ENCODE measurements around the gene PSMD8.
"Not testable (repeated sequence)": the region's sequence is repeated elsewhere in the genome, so short reads cannot be mapped to it uniquely, and the experiment has no call there.

Gene PSMD8
- 107 to 214 (median 114) reads per million in 4 experiments for total RNA-seq

GRCh38 chr19:38374332-38375097 lies at the start of gene PSMD8:
Gene PSMD8 (plus strand): TSS chr19:38374571. CDS start chr19:38374602, 31 bp downstream.
- DNase-seq: peak; percentile 96

- DNase-seq: no peak
Observed at GRCh38 chr19:38326591-38326990, 47.8 kb upstream of the PSMD8 start.

GRCh38 chr19:38329651-38330050 lies 44.7 kb upstream of the PSMD8 start:
- no peak for DNase-seq

DNA sequence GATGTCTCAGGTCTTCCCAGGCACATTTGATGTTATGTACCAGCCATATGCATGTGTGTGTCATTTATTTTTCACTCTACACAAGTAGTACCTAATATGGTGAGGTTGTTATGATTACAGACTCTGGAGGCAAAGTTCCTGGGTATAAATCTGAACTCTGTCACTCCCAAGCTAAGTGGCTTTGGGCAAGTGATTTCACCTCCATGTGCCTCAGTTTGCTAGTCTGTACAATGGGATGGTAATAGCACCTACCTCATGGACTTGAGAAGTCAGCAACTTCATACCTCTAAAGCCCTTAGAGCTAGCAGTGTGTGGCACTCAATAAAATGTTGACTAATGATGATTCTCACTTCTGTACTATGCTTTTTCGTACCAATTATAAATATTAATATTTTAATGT lies 42.6 kb upstream of the PSMD8 start:
- no peak for DNase-seq

GRCh38 chr19:38333245-38333644 lies 41.1 kb upstream of the PSMD8 start:
- no peak for DNase-seq

DNA sequence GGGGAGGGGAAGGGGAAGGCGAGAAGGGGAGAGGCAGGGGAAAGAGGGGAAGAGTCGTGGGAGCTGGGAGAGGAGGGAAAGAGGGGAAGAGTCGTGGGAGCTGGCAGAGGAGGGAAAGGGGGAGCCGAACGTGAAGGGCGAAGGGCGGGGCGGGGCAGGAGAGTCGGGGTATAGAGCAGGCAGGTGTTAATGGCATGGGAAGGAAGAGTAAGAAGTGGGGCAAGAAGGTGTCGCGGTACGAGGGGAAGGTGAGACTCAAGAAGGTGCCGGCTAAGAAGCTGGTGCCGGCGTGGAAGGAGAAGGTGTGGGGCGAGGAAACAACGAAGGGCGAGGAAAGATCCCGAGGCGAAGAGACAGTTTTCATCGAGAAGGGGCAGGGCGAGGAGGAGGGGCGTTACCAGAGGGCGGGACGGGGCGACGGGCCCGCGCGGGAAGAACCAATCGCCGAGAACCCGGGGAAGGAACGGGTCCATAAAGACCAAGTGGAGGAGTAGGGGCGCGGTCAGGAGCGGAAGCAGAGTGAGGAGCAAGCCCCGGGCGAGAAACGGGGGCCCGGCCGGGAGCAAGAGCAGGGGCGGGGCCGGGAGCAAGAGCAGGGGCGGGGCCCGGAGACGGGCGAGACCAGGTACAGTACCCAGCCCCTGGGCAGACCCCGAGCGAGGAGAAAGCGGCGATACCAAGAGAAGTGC lies 38.3 kb upstream of the PSMD8 start:
- DNase-seq: peak; percentile 86

DNA sequence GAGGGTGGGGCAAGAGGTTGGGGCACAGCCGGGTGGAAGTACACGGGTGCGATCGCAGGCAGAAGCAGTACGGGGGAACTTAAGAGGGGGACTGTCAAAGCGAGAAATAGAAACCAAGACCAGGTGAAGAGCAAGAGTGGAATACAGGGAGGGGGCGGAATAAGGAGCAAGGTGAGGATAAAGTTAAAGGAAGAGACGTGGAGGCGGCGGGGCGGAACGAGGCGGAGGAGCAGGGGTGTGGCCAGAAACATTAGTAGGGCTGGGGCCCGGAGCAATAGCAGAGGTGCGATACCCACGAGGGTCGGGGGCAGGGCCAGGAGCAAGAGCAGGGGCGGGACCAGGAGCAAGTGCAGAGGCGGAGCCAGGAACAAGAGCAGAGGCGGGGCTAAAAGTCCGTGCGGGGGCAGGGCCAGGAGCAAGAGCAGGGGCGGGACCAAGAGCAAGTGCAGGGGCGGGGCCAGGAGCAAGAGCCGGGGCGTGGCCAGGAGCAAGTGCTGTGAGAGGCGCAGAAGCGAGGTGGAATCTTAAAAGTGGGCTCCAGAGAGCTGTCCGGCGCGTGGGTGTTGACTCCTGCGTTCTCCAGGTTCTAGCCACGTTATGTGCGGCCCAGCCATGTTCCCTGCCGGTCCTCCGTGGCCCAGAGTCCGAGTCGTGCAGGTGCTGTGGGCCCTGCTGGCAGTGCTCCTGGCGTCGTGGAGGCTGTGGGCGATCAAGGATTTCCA lies 37.6 kb upstream of the PSMD8 start:
- DNase-seq: peak; percentile 92

- DNase-seq: no peak
Observed at GRCh38 chr19:38337360-38337653, 37.1 kb upstream of the PSMD8 start.

DNA sequence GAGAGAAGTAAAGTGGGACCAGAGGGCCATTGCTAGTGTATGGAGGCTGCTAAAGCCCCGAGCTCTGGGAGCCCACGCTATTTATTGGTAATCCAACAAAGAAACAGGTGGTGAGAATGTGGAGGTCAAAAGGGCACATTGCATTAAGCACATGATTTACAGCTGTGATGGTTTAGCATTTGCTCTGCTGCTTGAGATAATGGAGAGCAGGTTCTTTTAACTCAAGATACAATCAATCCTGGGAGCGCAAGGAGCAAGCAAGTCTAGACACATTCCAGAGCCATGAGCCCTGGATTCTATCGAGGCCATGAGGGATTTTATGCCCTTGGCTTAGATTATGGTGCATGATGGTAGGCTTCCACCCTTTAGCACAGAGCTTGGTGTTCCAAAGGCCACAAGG lies 35.4 kb upstream of the PSMD8 start:
- DNase-seq: not testable (repeated sequence)

DNA sequence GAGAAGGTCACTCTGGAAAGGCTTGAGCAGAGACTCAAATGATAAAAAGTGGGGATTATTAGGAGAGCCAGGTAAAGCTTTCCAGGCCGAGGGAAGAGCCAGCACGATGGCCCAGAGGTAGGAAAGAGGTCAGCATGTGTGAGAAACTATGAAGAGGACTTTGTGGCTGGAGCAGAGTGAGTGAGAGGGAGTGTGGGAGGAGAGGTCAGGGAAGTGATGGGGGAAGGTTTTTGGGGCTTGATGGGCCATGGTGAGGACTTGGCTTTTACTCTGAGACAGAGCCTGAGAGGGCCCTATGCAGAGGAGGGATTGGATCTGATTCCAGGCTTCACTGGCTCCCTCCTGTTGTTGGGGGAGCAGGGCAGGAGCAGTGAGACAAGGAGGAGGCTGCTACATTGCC lies 33.4 kb upstream of the PSMD8 start:
- no peak for DNase-seq

DNA sequence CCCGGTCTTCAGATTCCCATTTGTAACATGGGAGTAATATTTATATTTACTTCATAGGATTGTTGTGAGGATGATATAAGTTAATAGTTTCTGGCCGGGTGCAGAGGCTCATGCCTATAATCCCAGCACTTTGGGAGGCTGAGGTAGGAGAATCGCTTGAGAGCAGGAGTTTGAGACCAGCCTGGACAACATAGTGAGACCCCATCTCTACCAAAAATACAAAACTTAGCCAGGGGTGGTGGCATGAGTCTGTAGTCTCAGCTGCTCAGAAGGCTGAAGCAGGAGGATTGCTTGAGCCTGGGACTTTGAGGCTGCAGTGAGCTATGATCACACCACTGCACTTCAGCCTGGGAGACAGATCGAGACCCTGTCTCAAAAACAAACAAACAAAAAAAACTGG lies 27.5 kb upstream of the PSMD8 start:
- DNase-seq: no peak

GRCh38 chr19:38350883-38351282 lies 23.5 kb upstream of the PSMD8 start:
- DNase-seq: no peak

- DNase-seq: no peak
Observed at GRCh38 chr19:38351865-38352395, 22.4 kb upstream of the PSMD8 start.

DNA sequence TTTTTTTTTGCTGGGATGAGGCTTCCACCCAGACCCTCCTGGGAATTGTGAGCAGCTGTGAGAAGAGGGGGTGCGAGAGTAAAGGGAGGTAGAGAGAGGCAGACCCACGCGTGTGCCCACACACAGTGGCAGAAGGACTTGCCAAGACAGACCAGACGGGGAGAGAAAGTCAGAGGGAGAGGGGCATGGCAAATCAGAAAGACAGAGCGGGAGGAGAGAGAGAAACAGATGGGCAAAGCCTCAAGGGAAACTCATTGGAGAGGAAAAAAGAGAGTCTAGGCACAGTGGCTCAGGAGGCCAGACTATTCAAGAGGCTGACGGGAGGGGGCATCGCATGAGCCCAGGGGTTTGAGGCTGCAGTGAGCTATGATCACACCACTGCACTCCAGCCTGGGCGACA lies 21.8 kb upstream of the PSMD8 start:
- DNase-seq: no peak

GRCh38 chr19:38355728-38356725 lies 18.3 kb upstream of the PSMD8 start:
- no peak for DNase-seq

DNA sequence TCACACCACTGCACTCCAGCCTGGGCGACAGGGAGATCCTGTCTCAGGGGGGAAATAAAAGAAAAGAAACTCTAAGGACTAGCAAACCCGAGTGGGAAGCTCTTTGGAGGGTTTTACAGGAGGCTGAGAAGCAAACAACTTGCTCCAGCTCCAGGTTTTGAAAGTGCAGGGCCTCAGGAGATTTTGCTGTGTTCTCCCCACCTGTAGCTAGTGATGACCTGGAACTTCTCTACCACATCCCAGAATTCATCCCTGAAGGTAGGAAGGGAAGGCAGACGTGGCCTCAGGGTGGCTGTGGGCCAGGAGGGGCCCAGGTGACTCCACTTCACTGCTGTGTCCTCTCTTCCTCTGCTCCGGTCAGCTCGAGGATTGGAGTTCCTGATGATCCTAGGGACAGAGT lies 16.3 kb upstream of the PSMD8 start:
- DNase-seq: no peak

DNA sequence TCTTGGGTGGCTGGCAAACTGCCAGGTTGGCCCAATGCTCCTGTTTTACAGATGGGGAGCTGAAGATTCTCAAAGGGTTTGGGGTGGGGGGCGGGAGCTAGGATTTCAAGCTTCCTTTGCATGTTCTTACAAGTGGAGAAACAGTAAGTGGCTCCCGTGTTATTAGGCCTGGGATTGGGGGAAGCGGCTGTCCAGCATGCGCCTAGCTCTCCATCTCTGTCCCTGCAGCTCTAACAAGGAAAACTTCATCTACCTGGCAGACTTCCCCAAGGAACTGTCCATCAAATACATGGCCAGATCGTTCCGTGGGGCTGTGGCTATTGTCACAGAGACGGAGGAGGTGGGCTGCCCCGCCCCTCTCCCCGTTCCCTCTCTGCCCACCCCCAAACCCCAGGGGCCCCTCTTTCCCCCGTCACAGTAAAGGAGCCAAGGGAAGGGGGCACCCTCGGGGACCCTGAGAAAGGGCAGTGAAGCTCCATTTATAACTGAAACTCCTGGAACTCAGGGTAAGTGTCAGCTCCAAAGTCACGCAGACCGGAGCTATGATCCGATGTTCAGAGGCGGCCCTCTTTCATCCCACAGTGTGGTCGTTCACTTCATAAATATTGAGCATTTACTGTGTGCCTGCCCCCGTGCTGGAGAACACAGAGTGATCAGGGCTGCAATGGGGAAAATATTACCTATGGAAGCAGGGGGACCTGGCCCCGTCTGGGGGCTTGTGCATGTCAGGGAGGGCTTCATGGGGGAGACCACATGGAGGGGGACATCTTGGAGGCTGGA lies 14.9 kb upstream of the PSMD8 start:
- no peak for DNase-seq

DNA sequence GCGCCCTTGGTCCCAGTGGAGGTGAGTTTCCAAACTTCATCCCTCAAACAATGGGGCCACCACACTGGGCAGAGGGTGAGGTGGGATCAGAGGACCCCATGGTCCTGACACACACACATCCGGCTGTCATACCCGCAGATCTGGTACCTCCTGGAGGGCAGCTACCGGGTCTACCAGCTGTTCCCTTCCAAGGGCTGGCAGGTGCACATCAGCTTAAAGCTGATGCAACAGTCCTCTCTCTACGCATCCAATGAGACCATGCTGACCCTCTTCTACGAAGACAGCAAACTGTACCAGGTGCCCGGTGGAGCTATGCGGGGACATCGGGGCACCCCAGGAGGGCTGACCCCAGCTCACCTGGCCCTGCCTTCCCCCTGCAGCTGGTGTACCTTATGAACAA lies 14.0 kb upstream of the PSMD8 start:
- DNase-seq: no peak

GRCh38 chr19:38360839-38361631 lies 13.3 kb upstream of the PSMD8 start:
- DNase-seq: no peak

DNA sequence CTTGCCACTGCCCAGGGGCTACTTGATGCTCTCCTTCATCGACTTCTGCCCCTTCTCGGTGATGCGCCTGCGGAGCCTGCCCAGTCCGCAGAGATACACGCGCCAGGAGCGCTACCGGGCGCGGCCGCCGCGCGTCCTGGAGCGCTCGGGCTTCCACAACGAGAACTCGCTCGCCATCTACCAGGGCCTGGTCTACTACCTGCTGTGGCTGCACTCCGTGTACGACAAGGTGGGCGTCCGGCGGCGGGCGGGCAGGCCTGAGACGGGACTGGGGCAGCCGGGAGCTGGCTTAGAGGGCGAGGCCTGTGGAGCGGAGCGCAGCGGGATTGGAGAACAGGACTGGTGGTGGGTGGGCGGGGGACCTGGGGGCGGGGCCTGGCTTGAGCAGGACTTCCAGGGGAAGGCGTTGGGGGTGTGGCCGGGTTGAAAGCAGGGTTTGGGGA lies 12.7 kb upstream of the PSMD8 start:
- peak; percentile 49 for DNase-seq

Measured in effector CD8-positive, alpha-beta T cell (primary cell).